Upper lobe of right lung (tissue), 1 donor: ENCODE measurements around the gene CPAMD8. TPM values are rescaled to one million over a fixed set of nuclear protein-coding genes. Genes with fewer than 3 reads are reported as not detected.
"Not testable (repeated sequence)": the region's sequence is repeated elsewhere in the genome, so short reads cannot be mapped to it uniquely, and the experiment has no call there.

Source experiments
- ATAC-seq: fragments of 200-7000 bp; cut with Tn5 transposase; one replicate; pipeline ENCODE4 v1.9.1; 2020; ENCODE audit warnings: mild to moderate bottlenecking, moderate library complexity
- DNase-seq: peaks from one replicate; pipeline ENCODE4 v3.0.0-alpha.2; 2020
- H3K27ac ChIP-seq: fragments of 200-600 bp; one replicate; pipeline ENCODE4 v1.8.0; 2022
- H3K27me3 ChIP-seq: fragments of 200-600 bp; one replicate; pipeline ENCODE4 v1.8.0; 2022; ENCODE audit warnings: mild to moderate bottlenecking
- H3K36me3 ChIP-seq: fragments of 200-600 bp; one replicate; pipeline ENCODE4 v1.8.0; 2022
- H3K4me1 ChIP-seq: fragments of 200-600 bp; one replicate; pipeline ENCODE4 v1.8.0; 2022
- H3K4me3 ChIP-seq: fragments of 200-600 bp; one replicate; pipeline ENCODE4 v1.8.0; 2022; ENCODE audit warnings: mild to moderate bottlenecking
- H3K9me3 ChIP-seq: fragments of 200-600 bp; one replicate; pipeline ENCODE4 v1.8.0; 2022
- CTCF ChIP-seq: fragments of 200-600 bp; IDR thresholded peaks from one replicate; pipeline ENCODE4 v1.8.0; 2022; ENCODE audit warnings: antibody characterized with exemption
- intact Hi-C: fragments of 100-400 bp; cut with DNase I; formaldehyde crosslinking; loops from one replicate; pipeline ENCODE4 v1.11.0; 2022
- total RNA-seq: library from RNA; stranded (reverse); fragmentation: NEBNext Ultra II Directional; extraction: Animal tissue kit (Norgen Biotek cat#: 25700); gene quantifications from one replicate; pipeline ENCODE4 v1.2.1, GENCODE V29; 2021
- donor health status: DM: no; HTN: yes; CAD: no; lungs with severe emphysema.

CPAMD8 gene
- total RNA-seq, 1 donor from 2014 or later: 50.9 TPM

DNA sequence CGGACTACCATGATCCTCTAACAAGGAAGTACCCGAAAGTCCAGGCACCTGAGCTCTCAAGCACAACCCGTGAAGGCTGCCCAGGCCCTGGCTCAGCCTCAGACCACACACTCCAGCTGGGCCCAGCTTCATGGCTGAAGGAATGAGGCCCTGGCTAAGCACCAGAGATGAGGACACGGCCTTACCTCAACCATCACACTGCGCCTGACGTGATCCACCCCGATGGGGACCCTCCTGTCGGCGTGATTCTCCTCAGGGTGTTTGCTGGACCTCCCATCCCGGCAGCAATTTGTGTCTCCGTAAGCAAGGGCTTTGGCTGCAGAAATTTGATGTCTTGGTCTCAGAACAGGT is 81.3 kb downstream of the CPAMD8 start:
- DNase-seq: no peak
- no peak overlapping the region for H3K27ac ChIP-seq
- H3K36me3 ChIP-seq: no peaks in the 10 kb centered on the region
- H3K4me3 ChIP-seq: no peak overlapping the region
- TF ChIP-seq CTCF: no peak
- H3K4me1 ChIP-seq: no peaks in the 10 kb centered on the region
- no peaks in the 10 kb centered on the region for H3K27me3 ChIP-seq
- intact Hi-C loops: no loop called here
- ATAC-seq: no peak
- H3K9me3 ChIP-seq: no peaks in the 10 kb centered on the region

DNA sequence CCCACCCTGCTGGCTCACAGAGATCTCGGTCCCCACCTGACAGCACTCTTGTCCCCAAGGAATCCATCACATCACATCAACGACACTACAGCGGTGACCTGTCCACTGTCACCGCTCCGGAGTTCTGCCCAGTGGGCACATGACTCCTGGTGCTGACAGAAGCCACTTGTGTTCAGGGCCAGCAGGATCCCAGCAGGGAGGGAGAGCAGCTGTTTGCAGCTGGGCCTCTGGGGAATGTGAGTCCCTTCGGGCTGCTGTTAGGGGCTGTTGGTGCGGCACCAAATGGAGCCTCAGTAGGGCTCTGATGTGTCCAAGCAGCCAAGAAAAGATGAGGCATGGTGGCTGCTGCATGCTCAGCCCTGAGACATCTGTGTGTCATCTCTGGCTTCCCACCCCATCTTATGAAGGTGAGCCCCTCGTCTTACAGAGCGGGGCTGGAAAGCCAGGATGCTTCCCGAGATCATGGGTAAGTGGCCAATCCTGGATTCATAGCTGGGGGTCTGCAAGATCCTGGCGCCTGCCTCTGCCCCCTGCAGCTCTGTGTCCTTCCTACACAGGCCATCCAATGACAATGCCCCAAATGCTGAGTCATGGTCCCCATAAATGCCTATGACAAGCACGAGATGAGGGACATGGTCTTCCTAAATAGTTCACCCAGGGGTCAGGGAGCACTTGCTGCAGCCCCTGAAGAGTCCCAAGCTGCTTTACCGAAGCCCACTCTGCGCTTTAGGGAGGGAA is 81.8 kb downstream of the CPAMD8 start:
- H3K27me3 ChIP-seq: no peaks in the 10 kb centered on the region
- no peak for ATAC-seq

GRCh38 chr19:16943942-16944625 is 82.5 kb downstream of the CPAMD8 start:
- no peak for DNase-seq
- no peaks in the 10 kb centered on the region for H3K36me3 ChIP-seq
- H3K9me3 ChIP-seq: no peaks in the 10 kb centered on the region
- no peaks in the 10 kb centered on the region for H3K27me3 ChIP-seq
- no peak for ATAC-seq
- H3K27ac ChIP-seq: no peak overlapping the region
- intact Hi-C loops: no loop called here
- TF ChIP-seq CTCF: no peak
- H3K4me1 ChIP-seq: no peaks in the 10 kb centered on the region
- no peak overlapping the region for H3K4me3 ChIP-seq

More for the DNA sequence above, 81.8 kb downstream of the CPAMD8 start:
- TF ChIP-seq CTCF: no peak
- intact Hi-C loops: no loop called here
- no peak for DNase-seq
- Histone ChIP-seq H3K36me3 (no peaks in the 10 kb centered on the region), H3K4me1 (no peaks in the 10 kb centered on the region), H3K9me3 (no peaks in the 10 kb centered on the region), H3K4me3 (no peak overlapping the region), H3K27ac (no peak overlapping the region)

DNA sequence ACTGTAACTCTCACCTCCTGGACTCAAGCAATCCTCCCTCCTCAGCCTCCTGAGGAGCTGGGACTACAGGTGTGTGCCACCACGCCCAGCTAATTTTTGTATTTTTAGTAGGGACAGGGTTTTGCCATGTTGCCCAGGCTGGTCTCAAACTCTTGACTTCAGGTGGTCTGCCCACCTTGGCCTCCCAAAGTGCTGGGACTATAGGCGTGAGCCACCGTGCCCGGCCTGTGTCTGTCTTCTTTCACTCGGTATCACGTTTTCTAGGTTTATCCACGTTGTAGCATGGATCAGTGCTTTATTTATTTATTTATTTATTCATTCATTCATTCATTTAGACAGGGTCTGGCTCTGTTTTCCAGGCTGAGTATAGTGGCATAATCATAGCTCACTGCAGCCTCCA is 83.5 kb downstream of the CPAMD8 start:
- ATAC-seq, intact Hi-C loops, DNase-seq: not testable (repeated sequence)

GRCh38 chr19:16942583-16942982 is 84.0 kb downstream of the CPAMD8 start:
- Histone ChIP-seq H3K9me3 (no peaks in the 10 kb centered on the region), H3K36me3 (no peaks in the 10 kb centered on the region), H3K4me3 (no peak overlapping the region), H3K27ac (no peak overlapping the region), H3K4me1 (no peaks in the 10 kb centered on the region), H3K27me3 (no peaks in the 10 kb centered on the region)
- intact Hi-C loops: no loop called here
- ATAC-seq (no peak), DNase-seq (no peak)
- no peak for TF ChIP-seq CTCF

More for the DNA sequence above, 83.5 kb downstream of the CPAMD8 start:
- H3K4me3 ChIP-seq, H3K27me3 ChIP-seq, H3K9me3 ChIP-seq, H3K4me1 ChIP-seq, H3K36me3 ChIP-seq, H3K27ac ChIP-seq: not testable (repeated sequence)

DNA sequence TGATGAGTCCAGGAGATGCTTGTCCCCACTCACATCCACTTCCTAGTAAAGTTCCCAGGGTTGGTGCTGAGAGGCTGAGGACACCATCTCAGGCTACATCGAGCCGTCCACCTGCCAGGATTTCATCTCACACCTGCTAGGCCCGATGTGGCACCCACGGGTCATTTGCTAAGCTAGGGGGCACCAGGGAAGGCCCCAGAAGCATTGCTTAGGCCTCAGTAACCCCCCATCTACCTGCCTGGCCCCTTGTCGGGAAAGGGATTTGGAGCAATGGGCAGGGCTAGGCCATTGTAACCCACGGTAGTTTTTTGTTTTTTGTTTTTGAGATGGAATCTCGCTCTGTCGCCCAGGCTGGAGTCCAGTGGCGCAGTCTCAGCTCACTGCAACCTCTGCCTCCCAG is 86.0 kb downstream of the CPAMD8 start:
- Histone ChIP-seq H3K4me3 (no peak overlapping the region), H3K27ac (no peak overlapping the region), H3K9me3 (no peaks in the 10 kb centered on the region), H3K36me3 (no peaks in the 10 kb centered on the region), H3K27me3 (no peaks in the 10 kb centered on the region), H3K4me1 (no peaks in the 10 kb centered on the region)
- DNase-seq (no peak), ATAC-seq (no peak)
- intact Hi-C loops: no loop called here
- TF ChIP-seq CTCF: no peak

DNA sequence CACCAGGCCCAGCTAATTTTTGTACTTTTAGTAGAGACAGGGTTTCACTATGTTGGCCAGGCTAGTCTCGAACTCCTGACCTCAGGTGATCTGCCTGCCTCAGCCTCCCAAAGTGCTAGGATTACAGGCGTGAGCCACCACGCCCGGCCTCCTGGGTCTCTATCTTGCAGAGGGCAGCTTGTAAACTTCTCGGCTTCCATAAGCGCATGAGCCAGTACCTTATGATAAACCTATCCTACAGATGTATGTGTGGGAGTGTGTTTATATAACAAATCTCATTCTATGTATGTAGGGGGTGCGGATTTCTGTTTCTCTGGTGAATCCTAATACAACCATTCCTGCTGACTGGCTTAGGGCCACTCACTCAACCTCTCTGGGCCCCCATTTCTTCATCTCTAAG is 86.5 kb downstream of the CPAMD8 start:
- H3K4me3 ChIP-seq, H3K27ac ChIP-seq, DNase-seq, H3K27me3 ChIP-seq, H3K4me1 ChIP-seq, H3K36me3 ChIP-seq, ATAC-seq, H3K9me3 ChIP-seq, intact Hi-C loops: not testable (repeated sequence)
